Colon (tissue), 2 donors: ENCODE measurements around the gene RAD51AP1.
"Not testable (repeated sequence)": the region's sequence is repeated elsewhere in the genome, so short reads cannot be mapped to it uniquely, and the experiment has no call there.

Source experiments
- FAIRE-seq: peaks from 2 replicates; lab custom pipeline; 2012; peaks lifted over from hg19 to GRCh38; lab: Jason Lieb, UNC
- donor health status: control.
- donor health status: control.

RAD51AP1 gene, protein sequence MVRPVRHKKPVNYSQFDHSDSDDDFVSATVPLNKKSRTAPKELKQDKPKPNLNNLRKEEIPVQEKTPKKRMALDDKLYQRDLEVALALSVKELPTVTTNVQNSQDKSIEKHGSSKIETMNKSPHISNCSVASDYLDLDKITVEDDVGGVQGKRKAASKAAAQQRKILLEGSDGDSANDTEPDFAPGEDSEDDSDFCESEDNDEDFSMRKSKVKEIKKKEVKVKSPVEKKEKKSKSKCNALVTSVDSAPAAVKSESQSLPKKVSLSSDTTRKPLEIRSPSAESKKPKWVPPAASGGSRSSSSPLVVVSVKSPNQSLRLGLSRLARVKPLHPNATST

DNA sequence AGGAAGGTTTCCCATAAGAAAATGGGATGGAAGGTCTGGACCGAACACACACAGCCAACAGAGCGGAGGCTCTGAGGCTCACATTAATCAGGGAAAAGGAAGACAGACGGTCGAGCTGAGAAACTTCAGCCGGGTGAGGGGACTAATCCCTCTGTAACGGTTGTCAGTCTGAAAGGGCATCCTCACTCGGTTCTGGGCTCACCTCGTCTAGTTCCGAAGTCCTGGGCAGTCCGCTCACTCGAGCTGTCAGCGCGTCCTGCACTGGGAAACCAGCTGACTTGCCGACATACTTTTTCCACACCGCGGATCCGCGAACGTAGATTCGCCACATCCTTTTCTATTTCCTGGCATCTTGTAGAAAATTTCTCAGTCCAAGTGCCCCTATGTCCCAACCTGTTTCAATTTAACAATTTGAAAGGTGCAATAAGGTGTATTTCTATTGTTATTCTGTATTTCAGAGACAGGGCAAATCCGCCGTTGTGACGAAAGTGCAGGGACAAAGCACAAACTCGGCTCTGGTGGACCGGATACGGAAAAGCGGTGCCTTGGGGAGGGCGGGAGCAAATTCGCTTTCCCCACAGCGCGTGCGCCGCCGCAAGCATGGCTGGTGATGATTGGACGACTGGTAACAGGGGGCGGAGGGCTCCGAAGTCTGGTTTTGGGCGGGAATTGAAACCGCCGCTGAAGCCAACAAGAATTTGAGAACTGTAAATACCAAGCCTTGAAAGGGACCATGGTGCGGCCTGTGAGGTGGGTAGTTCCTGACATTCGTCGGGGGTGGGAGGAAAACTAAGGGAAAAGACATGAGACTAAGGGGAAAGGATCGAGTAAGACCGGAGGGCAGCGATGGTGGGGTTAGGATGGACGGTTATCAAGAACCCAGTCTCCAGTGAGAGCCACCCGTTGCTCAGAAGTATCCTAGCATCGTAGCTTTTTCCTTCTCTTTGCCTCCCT, at the start of gene RAD51AP1:
Gene RAD51AP1, plus strand, starts transcription at position 684 of the 954 bp plus-strand sequence. Its CDS starts 50 bp downstream, at position 734.
- peak; percentile 95 for FAIRE-seq

GRCh38 chr12:4489556-4489955, 49.1 kb upstream of the RAD51AP1 start:
- FAIRE-seq = no peak

GRCh38 chr12:4490973-4491372, 47.7 kb upstream of the RAD51AP1 start:
- FAIRE-seq = no peak

DNA sequence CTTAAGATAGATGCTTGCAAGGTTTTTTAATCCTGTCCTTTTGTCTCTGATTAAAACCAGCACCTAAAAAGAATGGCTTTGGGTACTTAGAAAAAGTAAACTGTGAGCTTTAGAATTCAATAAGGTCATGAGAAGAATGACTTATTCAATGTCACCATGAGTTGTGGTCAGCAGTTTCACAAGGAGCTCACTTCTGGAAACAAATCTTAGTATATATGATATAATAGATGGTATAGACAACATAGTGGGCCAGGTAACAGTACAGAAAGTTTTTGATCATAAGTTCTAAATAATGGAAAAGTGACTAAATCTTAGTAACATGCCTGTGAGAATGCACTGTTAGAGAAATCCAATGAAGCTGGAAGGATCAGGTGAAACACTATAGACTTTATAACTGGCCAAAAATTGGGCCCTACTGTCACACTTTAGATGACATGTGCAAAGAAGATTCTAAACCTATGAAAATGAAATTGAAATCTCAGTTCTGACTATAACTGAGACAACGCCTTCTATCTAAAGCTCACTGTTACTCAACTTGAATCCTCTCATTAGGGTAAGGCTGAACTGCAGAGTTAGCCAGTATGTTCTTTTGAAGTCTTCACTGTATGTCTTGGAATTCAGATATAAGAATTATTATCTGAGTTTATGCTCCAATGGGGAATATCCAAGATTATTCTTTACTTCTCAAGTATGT, 42.4 kb upstream of the RAD51AP1 start:
- no peak for FAIRE-seq

DNA sequence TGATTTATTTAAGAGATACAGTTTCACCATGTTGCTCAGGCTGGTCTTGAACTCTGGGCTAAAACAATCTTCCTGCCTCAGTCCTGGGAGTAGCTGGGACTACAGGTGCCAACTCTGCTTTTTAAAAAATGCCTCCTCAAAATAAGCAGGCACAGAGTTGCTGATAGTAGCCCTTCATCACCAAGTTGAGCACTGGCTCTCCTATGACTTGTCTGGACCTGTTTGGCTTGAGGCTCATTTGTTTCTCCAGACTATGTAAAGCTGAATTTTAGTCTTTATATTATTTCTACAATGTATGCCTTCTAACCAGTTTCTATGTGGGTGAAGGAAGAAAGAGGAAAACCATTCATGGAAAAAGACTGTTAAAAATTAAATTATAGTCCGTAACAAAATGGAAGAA, 39.5 kb upstream of the RAD51AP1 start:
- FAIRE-seq = no peak

- FAIRE-seq = no peak
These were observed 33.2 kb upstream of the RAD51AP1 start for GRCh38 chr12:4505376-4505986.

GRCh38 chr12:4506430-4506829, 32.3 kb upstream of the RAD51AP1 start:
- FAIRE-seq = peak; percentile 72

DNA sequence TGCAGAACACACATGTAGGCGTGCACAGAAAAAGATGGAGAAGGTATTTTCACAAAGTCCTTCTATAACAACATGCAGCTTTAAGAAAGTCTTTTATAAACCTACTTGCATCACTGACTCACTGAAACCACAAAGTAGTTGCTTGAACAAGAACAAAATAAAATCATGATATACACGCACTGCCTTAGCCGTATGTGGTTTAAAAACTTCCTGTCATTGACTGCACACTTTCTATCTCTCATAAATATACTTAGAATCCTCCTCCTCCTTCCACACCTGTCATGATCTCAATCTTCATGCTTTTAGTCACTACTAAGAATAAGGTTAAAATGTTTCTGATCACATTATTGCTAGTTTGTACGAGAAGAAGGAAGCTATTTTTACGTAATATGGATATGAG, 31.8 kb upstream of the RAD51AP1 start:
- FAIRE-seq = peak; percentile 61

- not testable (repeated sequence) for FAIRE-seq
These were observed 30.2 kb upstream of the RAD51AP1 start for GRCh38 chr12:4508503-4508902.

DNA sequence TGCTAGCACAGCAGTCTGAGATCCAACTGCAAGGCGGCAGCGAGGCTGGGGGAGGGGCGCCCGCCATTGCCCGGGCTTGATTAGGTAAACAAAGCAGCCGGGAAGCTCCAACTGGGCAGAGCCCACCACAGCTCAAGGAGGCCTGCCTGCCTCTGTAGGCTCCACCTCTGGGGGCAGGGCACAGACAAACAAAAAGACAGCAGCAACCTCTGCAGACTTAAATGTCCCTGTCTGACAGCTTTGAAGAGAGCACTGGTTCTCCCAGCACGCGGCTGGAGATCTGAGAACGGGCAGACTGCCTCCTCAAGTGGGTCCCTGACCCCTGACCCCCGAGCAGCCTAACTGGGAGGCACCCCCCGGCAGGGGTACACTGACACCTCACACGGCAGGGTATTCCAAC, 29.4 kb upstream of the RAD51AP1 start:
- FAIRE-seq = not testable (repeated sequence)

DNA sequence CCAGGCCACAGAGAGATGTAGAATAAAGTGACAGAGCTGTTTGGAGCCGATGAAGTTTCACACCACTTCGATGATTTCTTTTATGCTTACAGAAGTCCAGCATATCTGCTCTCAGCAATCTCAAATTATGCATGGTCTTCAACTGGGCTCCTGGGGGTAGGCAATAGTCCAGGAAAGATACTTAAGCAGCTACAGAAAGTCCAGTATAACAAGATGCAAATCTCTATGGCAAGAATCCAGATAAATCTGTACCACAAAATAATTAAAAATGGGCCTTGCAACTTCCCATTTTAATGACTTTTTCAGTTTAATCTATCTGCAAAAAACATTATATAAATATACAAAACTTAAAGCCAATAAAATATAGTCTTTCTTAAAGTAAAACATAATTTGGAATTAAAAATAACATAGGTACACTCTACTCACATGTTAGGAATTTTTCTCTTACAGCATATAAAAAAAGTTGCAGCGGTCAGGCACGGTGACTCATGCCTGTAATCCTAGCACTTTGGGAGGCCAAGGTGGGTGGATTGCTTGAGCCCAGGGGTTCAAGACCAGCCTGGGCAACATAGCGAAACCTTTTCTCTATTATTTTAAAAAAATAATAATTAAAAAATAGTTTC, 20.5 kb upstream of the RAD51AP1 start:
- FAIRE-seq = no peak

- not testable (repeated sequence) for FAIRE-seq
These were observed 15.2 kb upstream of the RAD51AP1 start for GRCh38 chr12:4523443-4523842.

DNA sequence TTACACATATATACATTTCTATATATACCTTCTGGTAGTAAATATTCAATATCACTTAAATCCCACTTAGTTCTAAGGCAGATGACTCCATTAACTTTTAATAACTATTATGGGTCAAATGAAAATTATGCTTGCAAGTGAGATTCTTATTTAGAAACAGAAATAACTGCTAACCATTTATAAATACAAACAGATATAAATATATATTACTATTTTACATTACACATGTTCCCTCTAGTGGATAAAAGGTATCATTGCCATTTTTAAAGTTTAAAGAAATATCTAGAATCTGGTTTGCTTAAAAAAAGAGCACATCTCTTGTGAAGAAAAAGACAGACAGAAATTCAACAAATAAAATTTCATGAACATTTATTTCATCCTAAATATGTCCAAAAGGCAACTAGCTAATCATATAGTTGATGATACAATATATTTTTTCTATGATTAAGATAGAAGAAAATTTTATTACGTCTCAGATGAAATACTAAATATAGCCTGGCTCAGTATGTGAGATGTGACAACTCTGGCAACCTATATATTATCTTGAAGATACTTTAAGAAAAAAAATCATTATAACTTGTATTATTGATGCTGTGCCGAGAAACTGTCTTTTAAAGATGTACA, 11.7 kb upstream of the RAD51AP1 start:
- FAIRE-seq = peak; percentile 89

DNA sequence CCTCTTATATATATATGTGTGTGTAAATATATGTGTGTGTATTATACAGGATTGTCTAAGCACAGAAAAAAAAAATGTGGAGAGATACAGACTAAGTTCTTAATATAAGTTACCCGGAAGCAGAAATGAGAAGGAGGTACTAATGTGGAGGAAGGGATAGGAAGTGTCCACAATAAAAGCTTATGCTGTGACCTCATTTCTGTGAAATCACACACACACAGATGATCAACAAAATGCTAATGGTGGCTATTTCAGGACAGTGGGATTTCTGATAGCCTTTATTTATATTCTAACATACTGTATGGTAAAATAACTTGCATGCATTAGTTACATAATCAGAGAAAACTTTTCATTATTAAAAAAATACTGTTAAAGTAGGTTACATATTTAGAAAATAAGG, 8.5 kb upstream of the RAD51AP1 start:
- no peak for FAIRE-seq

DNA sequence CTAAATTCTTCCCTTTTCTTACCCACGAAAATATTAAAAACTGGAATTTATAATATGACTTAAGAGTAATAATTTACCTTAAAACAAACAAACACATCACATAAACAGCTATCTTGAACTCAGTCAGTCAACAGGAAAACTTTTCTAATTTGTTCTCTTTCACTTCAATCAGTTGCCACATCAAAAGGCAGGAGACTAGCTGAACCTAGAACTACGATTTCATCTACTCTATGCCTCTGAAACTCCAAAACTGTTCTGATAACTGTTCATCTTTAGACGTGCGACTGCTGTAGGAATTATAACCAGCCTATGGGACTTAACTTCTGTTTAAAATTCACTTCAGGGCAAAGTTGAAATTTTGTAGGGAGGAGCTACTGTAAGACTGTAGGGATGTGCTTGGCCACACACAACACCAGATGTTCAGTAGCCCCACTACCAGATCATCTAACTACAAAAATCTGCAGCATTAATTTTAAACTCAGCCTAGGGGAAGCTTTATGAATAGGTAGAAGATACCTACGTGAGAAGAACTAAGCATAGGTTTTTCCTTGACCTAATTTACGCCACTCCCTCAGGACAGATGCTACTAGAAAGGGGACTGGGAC, 7.6 kb upstream of the RAD51AP1 start:
- FAIRE-seq = no peak

GRCh38 chr12:4535092-4535491, 3.6 kb upstream of the RAD51AP1 start:
- FAIRE-seq = no peak

DNA sequence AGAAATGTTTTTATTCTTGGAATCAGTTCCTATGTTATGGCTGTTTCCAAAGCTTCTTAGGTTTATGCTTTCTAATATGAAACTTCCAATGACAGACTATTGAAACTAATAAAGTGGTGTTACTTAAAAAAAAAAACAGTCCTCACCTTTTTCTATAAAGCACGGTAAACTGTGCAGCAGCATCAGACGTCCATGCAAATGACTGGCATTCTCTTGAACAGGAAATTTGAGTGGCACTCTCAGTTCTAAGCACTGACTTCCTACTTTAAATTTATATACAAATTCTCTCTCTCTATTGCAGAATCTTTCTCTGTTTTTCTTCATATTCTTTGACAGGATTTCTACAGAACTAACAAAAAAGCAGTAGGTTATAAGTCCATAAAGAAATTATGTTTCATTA, 2.8 kb upstream of the RAD51AP1 start:
- no peak for FAIRE-seq

- FAIRE-seq = no peak
These were observed 629 bp downstream of the RAD51AP1 start for GRCh38 chr12:4539167-4539870.

GRCh38 chr12:4540170-4540569, 1.5 kb downstream of the RAD51AP1 start:
- no peak for FAIRE-seq

DNA sequence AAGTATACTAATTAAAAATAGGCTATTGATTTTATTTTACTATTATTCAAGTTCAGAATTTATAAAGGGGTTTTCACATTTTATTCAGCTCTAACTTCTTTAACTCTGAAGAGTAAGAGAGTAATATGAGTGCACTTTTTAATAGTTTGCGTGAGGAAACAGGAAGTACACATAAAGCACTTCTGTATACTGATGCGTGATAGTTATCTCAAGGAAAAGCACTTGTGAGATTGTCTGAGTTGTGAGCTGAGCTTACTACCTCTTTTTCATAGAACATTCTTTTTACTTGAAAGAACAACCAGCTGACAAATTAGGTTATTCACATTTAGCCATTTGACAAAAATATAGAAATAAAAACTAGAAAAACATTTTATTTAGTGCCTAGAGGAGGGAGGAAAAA, 1.9 kb downstream of the RAD51AP1 start:
- FAIRE-seq = no peak
